CD4-positive, alpha-beta T cell treated with Interleukin-6 for 4 hours (primary cell): Measurements from ENCODE around the gene ERBB4.

Experiments
- DNase-seq: peaks from one replicate; pipeline ENCODE4 v3.0.0-alpha.2; 2020; ENCODE audit warnings: mixed read lengths

ERBB4 gene

DNA sequence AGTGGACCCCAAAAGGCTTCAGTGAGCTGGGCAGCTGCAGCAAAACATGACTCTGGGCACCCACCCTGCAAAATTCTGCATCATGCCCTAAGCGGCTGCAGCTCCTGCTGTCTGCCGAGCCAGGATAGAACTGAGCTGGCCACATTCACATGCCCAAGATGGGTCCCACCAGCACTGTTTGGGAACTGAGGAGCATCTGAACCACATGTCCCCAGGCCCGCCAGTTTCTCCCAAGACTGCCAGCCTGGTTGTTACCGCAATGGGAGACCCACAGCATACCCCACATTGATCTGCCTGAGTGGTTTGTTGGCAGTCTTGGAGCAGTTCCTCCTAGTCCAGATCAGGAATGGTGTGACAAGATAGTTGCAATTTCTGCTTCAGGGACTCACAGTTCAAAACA is 1035.4 kb downstream of the ERBB4 start:
- no peak for DNase-seq

DNA sequence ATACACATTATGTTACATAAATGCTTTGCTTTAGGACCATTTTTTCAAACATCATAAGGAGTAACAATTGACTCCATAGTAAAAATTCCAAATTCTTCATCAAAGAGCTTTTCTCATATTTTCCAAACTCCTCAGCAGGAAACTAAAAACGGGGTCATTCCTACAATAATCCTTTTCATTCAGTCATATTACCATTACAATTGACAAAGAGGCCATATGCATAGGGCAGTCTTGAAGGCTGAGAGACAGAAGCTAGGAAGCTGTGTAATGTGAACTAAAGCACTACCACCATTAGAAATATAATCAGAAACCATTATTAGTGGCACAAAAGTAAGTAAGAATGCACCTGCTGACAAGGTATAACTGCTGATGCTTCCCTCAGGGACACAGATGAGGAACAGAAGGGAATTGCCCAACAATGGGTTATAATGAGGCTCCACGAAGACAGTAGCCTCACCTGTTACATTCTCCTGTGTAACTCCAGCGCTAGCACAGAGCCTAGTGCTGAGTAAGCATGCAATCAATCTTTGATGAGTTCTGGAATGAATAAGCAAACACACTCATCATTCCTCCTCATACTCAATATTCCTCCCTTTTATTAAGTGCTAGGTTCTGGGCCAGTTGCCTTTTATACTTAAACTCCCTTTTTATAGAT is 1039.9 kb downstream of the ERBB4 start:
- DNase-seq: no peak

- DNase-seq: no peak
Observed at GRCh38 chr2:211495339-211495738, 1043.3 kb downstream of the ERBB4 start.

DNA sequence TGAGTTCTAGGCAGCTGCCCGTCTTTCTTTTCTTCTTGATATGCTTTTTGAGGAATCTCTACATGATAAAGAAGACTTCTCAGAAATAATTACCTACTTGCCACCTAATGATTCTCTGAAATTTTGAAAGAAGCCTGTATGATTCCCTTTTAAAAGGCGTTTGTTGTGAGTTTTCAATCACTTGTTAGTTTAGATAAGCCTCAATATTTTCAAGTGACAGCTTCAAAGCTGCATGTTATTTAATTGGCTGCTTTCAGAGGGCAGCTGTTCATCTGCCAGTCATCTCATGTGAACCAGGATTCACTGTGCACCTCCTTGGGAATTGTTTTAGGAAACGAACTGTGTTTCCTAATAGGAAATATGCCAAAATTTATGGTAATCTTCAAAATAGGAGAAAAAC is 1044.1 kb downstream of the ERBB4 start:
- no peak for DNase-seq

DNA sequence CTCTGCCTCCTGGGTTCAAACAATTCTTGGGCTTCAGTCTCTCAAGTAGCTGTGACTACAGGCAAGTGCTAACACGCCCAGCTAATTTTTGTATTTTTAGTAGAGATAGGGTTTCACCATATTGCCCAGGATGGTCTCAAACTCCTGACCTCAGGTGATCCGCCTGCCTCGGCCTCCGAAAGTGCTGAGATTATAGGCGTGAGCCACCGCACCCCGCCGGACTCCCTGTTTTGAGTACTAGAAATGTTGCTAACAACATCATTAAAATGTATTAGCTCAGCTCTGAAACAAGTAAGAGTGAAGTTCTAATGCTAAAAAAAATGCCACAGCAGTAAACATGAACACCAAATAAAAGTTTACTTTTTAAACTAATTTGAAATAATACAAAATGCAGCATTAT is 1044.5 kb downstream of the ERBB4 start:
- no peak for DNase-seq

DNA sequence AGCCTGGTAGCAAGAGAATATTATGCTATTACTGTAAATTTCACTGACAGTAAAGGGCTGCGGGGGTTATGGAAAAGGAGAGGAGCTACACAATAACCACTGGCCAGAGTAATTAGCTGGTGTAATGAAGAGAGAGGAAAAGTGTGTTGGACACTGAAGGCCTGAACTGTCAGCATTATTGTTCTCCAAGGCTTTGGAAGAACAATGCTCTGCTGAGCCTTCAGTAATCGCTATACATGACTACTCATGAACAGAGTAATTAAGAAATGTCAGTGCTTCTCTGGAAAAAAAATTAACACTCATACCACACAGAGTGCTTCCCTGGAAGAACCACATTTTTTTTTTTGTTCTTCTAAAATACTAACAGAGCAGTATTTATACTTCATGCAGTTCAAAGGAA is 1050.9 kb downstream of the ERBB4 start:
- no peak for DNase-seq

GRCh38 chr2:211479536-211480150 is 1059.0 kb downstream of the ERBB4 start:
- no peak for DNase-seq

GRCh38 chr2:211477537-211478275 is 1060.9 kb downstream of the ERBB4 start:
- DNase-seq: no peak

GRCh38 chr2:211473116-211473515 is 1065.5 kb downstream of the ERBB4 start:
- no peak for DNase-seq

- no peak for DNase-seq
Observed at GRCh38 chr2:211469664-211470059, 1068.9 kb downstream of the ERBB4 start.

GRCh38 chr2:211468877-211469663 is 1069.5 kb downstream of the ERBB4 start:
- DNase-seq: no peak

DNA sequence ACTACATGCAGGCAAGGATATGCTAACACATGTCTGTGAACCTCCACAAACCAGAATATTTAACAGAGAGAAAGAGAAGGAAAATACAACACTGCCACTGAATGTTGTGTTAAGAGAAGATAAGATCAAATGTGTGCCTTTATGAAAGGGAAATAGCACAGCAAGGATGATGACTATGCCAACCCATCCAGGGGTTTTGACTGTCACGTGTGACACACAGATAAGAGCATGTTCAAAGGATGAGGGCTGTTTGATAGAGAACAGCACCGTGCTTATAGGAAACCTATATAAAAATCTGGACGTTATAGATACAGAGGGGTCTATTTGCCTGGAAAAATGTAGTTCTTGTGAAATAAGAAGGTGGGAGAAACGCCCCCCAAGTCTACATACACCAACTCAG is 1070.4 kb downstream of the ERBB4 start:
- no peak for DNase-seq

- DNase-seq: no peak
Observed at GRCh38 chr2:211463397-211463796, 1075.2 kb downstream of the ERBB4 start.

GRCh38 chr2:211458974-211459373 is 1079.6 kb downstream of the ERBB4 start:
- DNase-seq: no peak

GRCh38 chr2:211457325-211457724 is 1081.3 kb downstream of the ERBB4 start:
- DNase-seq: no peak

DNA sequence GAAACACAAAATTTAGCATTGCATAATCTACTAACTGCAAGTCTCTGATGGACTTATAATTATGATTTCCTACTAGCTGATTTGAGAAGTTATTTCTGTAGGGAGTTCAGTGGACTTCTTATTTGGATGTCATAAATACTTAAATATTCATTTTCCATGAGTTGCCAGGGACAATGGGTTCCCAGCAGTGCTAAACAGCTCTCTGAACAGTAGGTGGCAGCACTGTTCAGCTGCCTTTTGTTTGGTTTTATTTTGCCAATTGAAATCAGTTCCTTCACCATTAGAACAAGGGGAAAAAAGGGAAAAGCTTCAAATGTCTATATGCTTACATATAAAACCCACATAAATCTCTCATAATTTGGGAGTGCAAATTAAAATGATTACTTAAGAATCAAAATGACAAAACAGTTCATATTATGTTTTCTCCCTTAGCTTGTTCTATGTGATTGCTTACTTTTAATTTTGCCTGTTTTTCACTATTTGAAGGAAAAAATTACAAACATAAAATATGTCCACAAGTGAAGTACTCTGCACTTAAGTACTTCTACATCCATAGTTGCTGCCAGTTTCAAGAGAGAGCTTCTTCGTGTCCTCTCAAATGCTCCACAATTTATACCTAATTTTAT is 1083.3 kb downstream of the ERBB4 start:
- DNase-seq: no peak

DNA sequence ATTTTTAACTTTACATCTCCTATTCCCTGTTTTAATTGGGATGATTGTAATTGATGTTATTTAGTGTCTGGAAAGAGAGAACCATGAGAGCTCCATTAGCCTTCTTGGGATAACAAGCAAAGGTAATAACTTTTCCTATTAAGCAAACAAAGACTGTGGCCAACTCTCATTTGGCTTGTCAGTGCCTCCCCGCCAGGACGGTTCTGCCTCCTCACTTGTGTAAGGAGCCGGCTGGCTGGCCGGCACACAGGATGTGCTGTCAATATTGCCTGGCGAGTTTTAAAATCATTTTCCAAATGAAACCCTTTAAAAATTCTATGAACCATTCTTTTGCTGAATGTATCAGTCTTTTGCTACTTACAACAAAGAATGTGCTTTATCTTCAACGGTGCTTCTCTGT is 1083.9 kb downstream of the ERBB4 start:
- no peak for DNase-seq

DNA sequence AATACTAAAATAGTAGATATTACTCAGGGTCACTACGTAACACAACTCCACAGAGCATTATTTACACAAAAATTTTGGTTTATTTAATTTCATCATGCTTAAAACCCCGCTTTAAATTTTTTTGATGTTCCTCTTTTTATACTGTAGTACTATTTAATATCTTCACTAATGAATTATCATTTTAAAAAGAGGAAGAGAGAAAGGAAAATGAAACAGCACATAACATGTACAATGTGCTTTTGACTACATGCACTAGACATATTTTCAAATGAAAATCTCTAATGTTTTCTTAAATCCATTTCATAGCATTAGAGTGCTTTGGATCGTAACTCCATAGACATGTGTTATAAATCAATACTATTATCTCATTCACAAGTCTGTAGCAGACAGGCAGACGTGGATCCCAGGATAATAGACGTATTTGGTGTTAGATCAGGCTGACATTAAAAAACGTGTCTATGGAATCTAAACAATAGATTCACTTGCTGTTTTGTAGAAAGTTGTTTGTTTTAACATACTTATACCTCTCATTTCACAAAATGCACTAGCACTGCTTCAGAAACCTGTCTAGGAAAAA is 1085.2 kb downstream of the ERBB4 start:
- DNase-seq: no peak

DNA sequence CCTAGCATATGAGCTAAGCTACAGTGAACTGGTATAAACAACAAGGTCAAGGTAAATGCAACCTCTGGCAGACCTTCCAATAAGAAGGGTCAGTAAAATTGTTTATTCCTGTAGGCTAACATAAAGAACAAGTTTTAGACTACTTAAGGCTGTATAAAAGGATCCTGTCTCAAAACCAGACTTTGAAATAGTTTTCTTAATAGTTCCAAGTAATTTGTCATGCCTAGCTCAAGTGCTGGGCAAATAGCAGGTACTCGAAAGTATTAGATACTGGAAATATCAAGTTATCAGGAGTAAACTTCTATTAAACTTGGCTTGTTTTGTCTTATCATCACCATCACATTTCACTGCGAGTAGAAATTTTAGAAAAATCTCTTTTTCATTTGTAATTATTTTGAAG is 1087.0 kb downstream of the ERBB4 start:
- DNase-seq: no peak

- DNase-seq: no peak
Observed at GRCh38 chr2:211449819-211450218, 1088.8 kb downstream of the ERBB4 start.

- no peak for DNase-seq
Observed at GRCh38 chr2:211447548-211447947, 1091.1 kb downstream of the ERBB4 start.

DNA sequence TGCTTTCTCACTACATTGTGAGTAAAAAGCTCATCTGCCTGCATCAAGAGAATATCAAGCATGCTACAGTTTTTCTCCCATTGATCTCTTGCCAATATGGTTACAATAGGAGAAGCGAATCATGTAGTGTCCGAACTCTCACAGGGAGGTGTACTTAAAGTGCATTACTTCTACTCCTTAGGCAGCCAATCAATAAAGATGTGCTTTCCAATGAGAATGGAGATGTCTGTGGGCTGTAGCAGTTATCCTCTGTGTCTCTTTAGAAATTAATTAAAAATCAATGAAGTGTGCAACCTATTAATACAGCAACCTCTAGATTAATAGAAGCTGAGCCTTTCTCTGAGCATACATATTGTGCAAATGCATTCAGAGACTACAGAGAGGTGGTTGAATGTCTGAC is 1098.5 kb downstream of the ERBB4 start:
- DNase-seq: no peak

DNA sequence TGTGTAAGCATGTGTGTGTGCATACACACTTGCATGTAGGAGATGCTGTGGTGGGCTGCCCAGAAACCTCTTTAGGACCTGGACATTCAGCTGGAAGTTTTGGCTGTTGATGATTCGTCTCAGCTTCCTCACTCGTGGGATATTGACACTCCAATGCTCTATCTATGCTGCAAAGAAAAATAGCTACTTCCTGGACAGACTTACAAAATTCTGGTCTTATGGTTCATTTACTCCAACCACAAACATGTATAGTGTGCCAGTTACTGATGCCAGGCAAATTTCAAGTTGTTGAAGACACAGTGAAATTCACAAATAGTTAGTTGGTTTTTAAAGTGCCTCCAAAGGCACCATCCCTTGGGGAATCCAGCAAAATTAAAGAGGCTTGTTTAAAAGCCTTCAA is 1099.6 kb downstream of the ERBB4 start:
- DNase-seq: no peak
